Adrenal gland (tissue), 5 donors: ENCODE measurements around the gene MCM3AP.

Experiments
- POLR2A ChIP-seq, 2 donors: fragments of 450-650 bp; IDR thresholded peaks; one replicate each; pipeline ENCODE4 v1.6.1; 2017; ENCODE audit warnings: antibody characterized with exemption in 2 of 2, mild to moderate bottlenecking in 2 of 2, moderate library complexity in 1 of 2
- TF ChIP-seq, protein P1 (sequence below), 6 experiments: fragments of 450-650 bp in 4 of 6; fragments of 200-600 bp in 2 of 6; sonication (generic) in 1 of 6; IDR thresholded peaks; 1 replicate in 5 of 6; 2 replicates in 1 of 6; pipeline versions ENCODE4 v1.5.1 to v1.8.0; 2016 to 2021; ENCODE audit warnings: antibody characterized with exemption in 6 of 6, mild to moderate bottlenecking in 2 of 6, moderate library complexity in 1 of 6
- donor health status: DM: no; HTN: no; CAD: no.

- TF ChIP-seq, protein P1, sequence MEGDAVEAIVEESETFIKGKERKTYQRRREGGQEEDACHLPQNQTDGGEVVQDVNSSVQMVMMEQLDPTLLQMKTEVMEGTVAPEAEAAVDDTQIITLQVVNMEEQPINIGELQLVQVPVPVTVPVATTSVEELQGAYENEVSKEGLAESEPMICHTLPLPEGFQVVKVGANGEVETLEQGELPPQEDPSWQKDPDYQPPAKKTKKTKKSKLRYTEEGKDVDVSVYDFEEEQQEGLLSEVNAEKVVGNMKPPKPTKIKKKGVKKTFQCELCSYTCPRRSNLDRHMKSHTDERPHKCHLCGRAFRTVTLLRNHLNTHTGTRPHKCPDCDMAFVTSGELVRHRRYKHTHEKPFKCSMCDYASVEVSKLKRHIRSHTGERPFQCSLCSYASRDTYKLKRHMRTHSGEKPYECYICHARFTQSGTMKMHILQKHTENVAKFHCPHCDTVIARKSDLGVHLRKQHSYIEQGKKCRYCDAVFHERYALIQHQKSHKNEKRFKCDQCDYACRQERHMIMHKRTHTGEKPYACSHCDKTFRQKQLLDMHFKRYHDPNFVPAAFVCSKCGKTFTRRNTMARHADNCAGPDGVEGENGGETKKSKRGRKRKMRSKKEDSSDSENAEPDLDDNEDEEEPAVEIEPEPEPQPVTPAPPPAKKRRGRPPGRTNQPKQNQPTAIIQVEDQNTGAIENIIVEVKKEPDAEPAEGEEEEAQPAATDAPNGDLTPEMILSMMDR (IDR thresholded peaks at IDR 0.05): no peak
- TF ChIP-seq POLR2A (IDR thresholded peaks at IDR 0.05): no peak
These were observed 38.4 kb upstream of the MCM3AP start, which contains the start of the genes C21orf58 and PCNT for GRCh38 chr21:46323710-46324389.
